HG03575 (cell line): ENCODE measurements around the gene ATF4.
"Not testable (repeated sequence)": the region's sequence is repeated elsewhere in the genome, so short reads cannot be mapped to it uniquely, and the experiment has no call there.

ENCODE experiments used
- ATAC-seq: cut with Tn5 transposase; IDR thresholded peaks from one replicate; pipeline ENCODE4 v1.9.1; 2021; ENCODE audit not compliant: unreplicated experiment, insufficient number of reproducible peaks, low FRiP score; ENCODE audit errors: extremely low read depth

ATF4 gene

GRCh38 chr22:39504071-39504470, 16.3 kb upstream of the ATF4 start:
- no peak for ATAC-seq

DNA sequence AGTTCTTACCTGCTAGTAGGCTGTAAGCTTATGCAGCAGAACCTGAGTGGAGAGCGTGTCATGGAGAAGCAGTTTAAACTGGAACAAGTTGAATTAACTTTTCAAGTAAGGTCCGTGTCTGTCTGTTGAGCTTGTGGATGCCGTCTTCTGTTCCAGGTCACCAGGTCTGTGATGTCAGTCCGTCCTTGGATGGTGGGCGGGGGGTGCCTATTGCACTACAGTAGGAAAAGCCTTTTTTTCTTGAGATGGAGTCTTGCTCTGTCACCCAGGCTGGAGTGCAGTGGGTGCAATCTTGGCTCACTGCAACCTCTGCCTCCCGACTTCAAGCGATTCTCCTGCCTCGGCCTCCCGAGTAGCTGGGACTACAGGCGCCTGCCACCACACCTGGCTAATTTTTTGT, 13.3 kb upstream of the ATF4 start:
- not testable (repeated sequence) for ATAC-seq

DNA sequence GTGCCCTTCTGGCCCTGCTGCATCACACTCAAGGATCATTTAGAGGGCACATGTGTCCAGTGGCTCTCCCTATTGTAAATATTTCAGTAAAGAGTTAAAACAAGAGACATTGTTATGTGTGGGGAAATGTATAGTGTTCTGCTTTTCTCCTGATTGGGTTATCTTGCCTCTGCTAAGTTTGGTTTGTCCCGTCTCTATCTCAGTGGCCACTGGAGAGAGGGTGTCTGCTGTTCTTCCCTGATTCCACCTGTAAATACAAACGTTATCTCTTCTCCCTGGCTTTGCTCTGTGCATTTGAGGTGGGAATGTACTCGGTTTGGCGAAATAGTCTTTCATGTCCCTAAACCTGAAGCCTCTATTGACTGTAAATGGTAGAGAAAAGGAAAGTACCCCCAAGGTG, 12.0 kb upstream of the ATF4 start:
- ATAC-seq, result no peak

- no peak for ATAC-seq
Observed at GRCh38 chr22:39510529-39511149, 9.7 kb upstream of the ATF4 start.

GRCh38 chr22:39511226-39511625, 9.1 kb upstream of the ATF4 start:
- ATAC-seq, result no peak

DNA sequence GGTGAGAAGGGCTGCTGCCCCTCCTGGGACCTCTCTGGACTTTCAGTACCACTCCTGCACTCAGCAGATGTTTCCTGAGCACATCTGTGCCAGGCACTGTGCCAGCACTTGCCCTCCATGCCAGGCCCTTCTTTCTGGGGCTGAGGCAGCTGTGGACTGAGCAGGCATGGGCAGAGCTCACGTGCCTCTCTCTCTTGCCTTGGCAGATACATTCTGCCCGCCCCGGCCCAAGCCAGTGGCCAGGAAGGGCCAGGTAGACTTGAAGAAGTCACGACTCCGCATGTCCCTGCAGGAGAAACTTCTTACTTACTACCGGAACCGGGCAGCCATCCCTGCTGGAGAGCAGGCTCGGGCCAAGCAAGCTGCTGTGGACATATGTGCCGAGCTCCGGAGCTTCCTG, 8.3 kb upstream of the ATF4 start:
- ATAC-seq, result no peak

GRCh38 chr22:39513791-39514190, 6.6 kb upstream of the ATF4 start:
- no peak for ATAC-seq

- ATAC-seq, result no peak
Observed at GRCh38 chr22:39514373-39514973, 5.9 kb upstream of the ATF4 start.

GRCh38 chr22:39515266-39516050, 4.9 kb upstream of the ATF4 start:
- no peak for ATAC-seq

GRCh38 chr22:39517470-39517869, 2.9 kb upstream of the ATF4 start:
- ATAC-seq, result no peak

- ATAC-seq, result no peak
Observed at GRCh38 chr22:39518144-39518786, 2.1 kb upstream of the ATF4 start.

DNA sequence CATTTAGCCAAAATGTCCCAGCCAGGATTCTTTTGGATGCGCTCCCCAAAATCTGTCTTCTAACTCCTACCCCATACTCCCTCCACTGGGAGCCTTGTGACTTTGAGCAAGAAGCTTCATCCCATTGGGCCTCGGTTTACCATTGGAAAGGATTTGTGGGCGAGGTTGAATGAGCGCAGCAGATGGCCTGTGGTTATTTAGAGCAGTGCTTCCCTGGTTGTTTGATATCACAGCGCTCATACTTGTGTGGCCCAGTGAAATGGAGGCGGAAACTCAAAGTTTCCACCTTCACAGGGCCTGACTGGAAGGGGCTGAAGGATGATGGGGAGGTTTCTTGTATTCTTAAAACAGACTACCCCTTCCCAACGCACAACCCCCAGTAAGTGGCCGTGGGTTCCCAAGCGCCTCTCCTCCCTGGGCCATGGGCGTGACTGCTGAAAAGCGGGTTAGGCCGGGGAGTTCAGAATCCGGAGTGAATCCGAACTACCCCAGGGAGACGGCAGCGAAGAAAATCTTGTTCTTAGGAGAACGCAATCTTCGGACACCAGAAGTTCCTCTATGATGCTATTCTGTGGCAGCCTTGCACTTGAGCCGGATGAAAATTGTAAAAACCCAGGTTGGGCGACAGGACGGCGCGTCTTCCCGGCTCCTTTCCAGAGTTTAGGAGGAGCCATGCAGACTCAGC, 1.2 kb upstream of the ATF4 start:
- ATAC-seq, result no peak

- ATAC-seq, result no peak
Observed at GRCh38 chr22:39519681-39520225, 609 bp upstream of the ATF4 start.

DNA sequence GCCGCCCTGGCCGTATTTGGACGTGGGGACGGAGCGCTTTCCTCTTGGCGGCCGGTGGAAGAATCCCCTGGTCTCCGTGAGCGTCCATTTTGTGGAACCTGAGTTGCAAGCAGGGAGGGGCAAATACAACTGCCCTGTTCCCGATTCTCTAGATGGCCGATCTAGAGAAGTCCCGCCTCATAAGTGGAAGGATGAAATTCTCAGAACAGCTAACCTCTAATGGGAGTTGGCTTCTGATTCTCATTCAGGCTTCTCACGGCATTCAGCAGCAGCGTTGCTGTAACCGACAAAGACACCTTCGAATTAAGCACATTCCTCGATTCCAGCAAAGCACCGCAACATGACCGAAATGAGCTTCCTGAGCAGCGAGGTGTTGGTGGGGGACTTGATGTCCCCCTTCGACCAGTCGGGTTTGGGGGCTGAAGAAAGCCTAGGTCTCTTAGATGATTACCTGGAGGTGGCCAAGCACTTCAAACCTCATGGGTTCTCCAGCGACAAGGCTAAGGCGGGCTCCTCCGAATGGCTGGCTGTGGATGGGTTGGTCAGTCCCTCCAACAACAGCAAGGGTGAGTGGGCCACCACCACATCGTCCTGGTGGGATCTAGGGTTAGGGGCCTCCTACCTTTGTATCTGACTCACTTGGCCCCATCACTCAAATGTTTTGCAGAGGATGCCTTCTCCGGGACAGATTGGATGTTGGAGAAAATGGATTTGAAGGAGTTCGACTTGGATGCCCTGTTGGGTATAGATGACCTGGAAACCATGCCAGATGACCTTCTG, 934 bp downstream of the ATF4 start:
- ATAC-seq, result not testable (repeated sequence)

GRCh38 chr22:39522091-39522490, 1.7 kb downstream of the ATF4 start:
- ATAC-seq, result not testable (repeated sequence)

DNA sequence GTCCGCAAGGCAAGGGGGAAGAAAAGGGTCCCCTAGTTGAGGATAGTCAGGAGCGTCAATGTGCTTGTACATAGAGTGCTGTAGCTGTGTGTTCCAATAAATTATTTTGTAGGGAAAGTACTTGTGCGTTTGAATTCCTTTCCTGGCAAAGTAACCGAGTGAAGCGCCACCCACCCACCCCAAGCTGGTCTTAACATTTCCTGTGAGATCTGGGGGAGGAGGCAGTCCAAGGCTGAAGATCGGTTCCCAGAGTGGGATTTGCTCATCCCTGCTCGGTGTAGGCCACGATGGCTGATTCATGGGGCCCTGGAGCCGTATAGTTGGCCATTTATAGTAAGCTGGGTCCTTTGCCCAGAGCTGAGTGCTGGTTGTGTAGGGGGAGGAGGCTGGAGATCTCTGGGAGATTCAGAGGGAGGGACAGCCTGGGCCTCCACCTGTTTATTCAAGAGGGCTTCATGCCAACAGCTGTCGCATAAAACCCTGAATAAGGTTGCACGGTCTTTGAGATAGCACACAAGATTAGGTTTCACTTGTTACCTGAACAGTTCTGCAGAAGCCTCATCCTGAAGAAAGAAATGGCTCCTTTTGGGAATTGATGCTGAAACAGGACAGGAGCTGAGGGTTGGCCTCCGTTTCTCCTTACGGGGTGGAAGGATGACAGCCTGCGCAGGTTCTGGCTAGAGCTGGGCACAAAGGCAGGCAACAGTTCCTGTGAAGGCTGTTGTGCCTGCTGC, 2.4 kb downstream of the ATF4 start:
- no peak for ATAC-seq

GRCh38 chr22:39524089-39524752, 3.9 kb downstream of the ATF4 start:
- ATAC-seq, result no peak
